Spleen (tissue), 7 donors: ENCODE data around the gene ANKRD12.

ENCODE experiments used
- POLR2A ChIP-seq, 3 donors: fragments of 450-650 bp; IDR thresholded peaks; one replicate each; pipeline ENCODE4 v1.5.1; 2017; ENCODE audit warnings: antibody characterized with exemption in 3 of 3, mild to moderate bottlenecking in 1 of 3
- TF ChIP-seq, protein P1 (sequence below), 11 experiments: fragments of 200-600 bp in 7 of 11; fragments of 450-650 bp in 4 of 11; sonication (generic) in 4 of 11; IDR thresholded peaks in 8 of 11; conservative IDR thresholded peaks in 3 of 11; 1 replicate in 7 of 11; 2 replicates in 4 of 11; pipeline versions ENCODE4 v1.4.0 to v1.8.0; 2016 to 2021; ENCODE audit warnings: antibody characterized with exemption in 11 of 11, inconsistent platforms in 4 of 11, mild to moderate bottlenecking in 1 of 11
- donor health status: DM: no; HTN: no; CAD: no; lungs with moderate emphysema.
- donor health status: DM: no; HTN: no; CAD: no.
- donor health status: DM: no; HTN: no; CAD: no.

DNA sequence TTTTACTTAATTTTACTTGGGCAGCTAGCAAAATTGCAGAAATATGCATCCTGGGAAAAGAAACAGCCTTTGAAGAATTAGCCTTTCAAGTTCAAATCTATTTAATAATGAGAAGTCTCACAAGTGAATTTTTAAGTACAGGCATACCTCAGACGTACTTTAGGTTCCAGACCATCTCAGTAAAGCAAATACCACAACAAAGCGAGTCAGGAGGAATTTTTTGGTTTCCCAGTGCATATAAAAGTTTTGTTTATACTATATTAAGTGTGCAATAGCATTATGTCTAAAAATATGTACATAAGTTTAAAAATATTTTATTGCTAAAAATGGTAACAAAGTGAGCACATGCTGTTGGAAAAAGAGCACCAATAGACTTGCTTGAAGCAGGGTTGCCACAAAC lies 147.2 kb downstream of the ANKRD12 start:
- no peak for TF ChIP-seq POLR2A (IDR thresholded peaks at IDR 0.05)
- TF ChIP-seq, protein P1, sequence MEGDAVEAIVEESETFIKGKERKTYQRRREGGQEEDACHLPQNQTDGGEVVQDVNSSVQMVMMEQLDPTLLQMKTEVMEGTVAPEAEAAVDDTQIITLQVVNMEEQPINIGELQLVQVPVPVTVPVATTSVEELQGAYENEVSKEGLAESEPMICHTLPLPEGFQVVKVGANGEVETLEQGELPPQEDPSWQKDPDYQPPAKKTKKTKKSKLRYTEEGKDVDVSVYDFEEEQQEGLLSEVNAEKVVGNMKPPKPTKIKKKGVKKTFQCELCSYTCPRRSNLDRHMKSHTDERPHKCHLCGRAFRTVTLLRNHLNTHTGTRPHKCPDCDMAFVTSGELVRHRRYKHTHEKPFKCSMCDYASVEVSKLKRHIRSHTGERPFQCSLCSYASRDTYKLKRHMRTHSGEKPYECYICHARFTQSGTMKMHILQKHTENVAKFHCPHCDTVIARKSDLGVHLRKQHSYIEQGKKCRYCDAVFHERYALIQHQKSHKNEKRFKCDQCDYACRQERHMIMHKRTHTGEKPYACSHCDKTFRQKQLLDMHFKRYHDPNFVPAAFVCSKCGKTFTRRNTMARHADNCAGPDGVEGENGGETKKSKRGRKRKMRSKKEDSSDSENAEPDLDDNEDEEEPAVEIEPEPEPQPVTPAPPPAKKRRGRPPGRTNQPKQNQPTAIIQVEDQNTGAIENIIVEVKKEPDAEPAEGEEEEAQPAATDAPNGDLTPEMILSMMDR (IDR thresholded peaks at IDR 0.05 in 8 of 11, conservative IDR thresholded peaks at IDR 0.05 in 3 of 11), result no peak
